Body of pancreas (tissue), 4 donors: Measurements from ENCODE around the gene MBD6.
A peak's percentile ranks its signal among the peaks of the same experiment; 100 is the strongest.

Experiments used
- CTCF ChIP-seq, 7 experiments: fragments of 450-650 bp in 4 of 7; fragments of 200-600 bp in 3 of 7; sonication (generic) in 3 of 7; IDR thresholded peaks; one replicate each; pipeline ENCODE4 v1.5.1; 2016 to 2019; ENCODE audit warnings: antibody characterized with exemption in 7 of 7
- POLR2A ChIP-seq, 3 donors: fragments of 450-650 bp; IDR thresholded peaks; one replicate each; pipeline ENCODE4 v1.6.1; 2016; ENCODE audit warnings: antibody characterized with exemption in 3 of 3, mild to moderate bottlenecking in 2 of 3

- peak in 1 of 3 donors; percentile 9 for TF ChIP-seq POLR2A (IDR thresholded peaks at IDR 0.05)
- no peak for TF ChIP-seq CTCF (IDR thresholded peaks at IDR 0.05)
Observed at GRCh38 chr12:57479376-57480115, 43.1 kb upstream of the MBD6 start, which contains the start of gene ARHGAP9.
